ENCODE results near the gene MTSS2. TPM values are rescaled to one million over a fixed set of nuclear protein-coding genes. Genes with fewer than 3 reads are reported as not detected.
A peak's percentile ranks its signal among the peaks of the same experiment; 100 is the strongest.

Gene MTSS2
- 1 to 10 TPM in 1 of 2 donors, under 1 TPM in 1; 0.70 to 1.5 TPM for total RNA-seq

GRCh38 chr16:70685938-70686375 is at the start of gene MTSS2:
Gene MTSS2, minus strand, starts transcription at chr16:70686053. Its CDS starts 262 bp downstream, at chr16:70685791.
- no peak for DNase-seq (ENCODE audit: low spot score)
- Mint-ChIP-seq H3K9me3 (no peaks in the 10 kb centered on the region), H3K36me3 (no peaks in the 10 kb centered on the region), H3K27me3 (peaks cover 0 to 4% of the 10 kb centered on the region in 2 donors), H3K27ac (no peak within 1 kb of the TSS), H3K4me3 (no peak within 1 kb of the TSS), H3K4me1 (ENCODE audit: low read depth in 2 of 2) (no peaks in the 10 kb centered on the region)
- no peak for ATAC-seq

- no peak overlapping the region for H3K27ac Mint-ChIP-seq
- no peak for DNase-seq (ENCODE audit: low spot score)
- H3K4me3 Mint-ChIP-seq = no peak overlapping the region
- H3K9me3 Mint-ChIP-seq = no peaks in the 10 kb centered on the region
- ATAC-seq = no peak
- H3K27me3 Mint-ChIP-seq = no peaks in the 10 kb centered on the region
- H3K36me3 Mint-ChIP-seq = no peaks in the 10 kb centered on the region
- H3K4me1 Mint-ChIP-seq (ENCODE audit: low read depth in 2 of 2) = peaks cover 11 to 18% of the 10 kb centered on the region in 2 donors
Measured at GRCh38 chr16:70735141-70735979, 49.5 kb upstream of the MTSS2 start.

- H3K4me3 Mint-ChIP-seq = no peak overlapping the region
- no peaks in the 10 kb centered on the region for H3K36me3 Mint-ChIP-seq
- no peaks in the 10 kb centered on the region for H3K9me3 Mint-ChIP-seq
- DNase-seq (ENCODE audit: low spot score) = no peak
- no peak overlapping the region for H3K27ac Mint-ChIP-seq
- H3K27me3 Mint-ChIP-seq = no peaks in the 10 kb centered on the region
- peaks cover 11 to 22% of the 10 kb centered on the region in 2 donors for H3K4me1 Mint-ChIP-seq (ENCODE audit: low read depth in 2 of 2)
- no peak for ATAC-seq
Measured at GRCh38 chr16:70734522-70735095, 48.8 kb upstream of the MTSS2 start.

- DNase-seq (ENCODE audit: low spot score) (no peak), ATAC-seq (no peak)
- Mint-ChIP-seq H3K27me3 (no peaks in the 10 kb centered on the region), H3K9me3 (no peaks in the 10 kb centered on the region), H3K4me3 (no peak overlapping the region), H3K4me1 (ENCODE audit: low read depth in 2 of 2) (peaks cover 0 to 6% of the 10 kb centered on the region in 2 donors), H3K27ac (no peak overlapping the region), H3K36me3 (no peaks in the 10 kb centered on the region)
Measured at GRCh38 chr16:70730944-70731343, 45.1 kb upstream of the MTSS2 start.

GRCh38 chr16:70730031-70730430 is 44.2 kb upstream of the MTSS2 start:
- DNase-seq (ENCODE audit: low spot score) (no peak), ATAC-seq (no peak)
- Mint-ChIP-seq H3K4me1 (ENCODE audit: low read depth in 2 of 2) (peaks cover 0 to 6% of the 10 kb centered on the region in 2 donors), H3K27ac (no peak overlapping the region), H3K9me3 (no peaks in the 10 kb centered on the region), H3K36me3 (no peaks in the 10 kb centered on the region), H3K27me3 (no peaks in the 10 kb centered on the region), H3K4me3 (no peak overlapping the region)

GRCh38 chr16:70729292-70729691 is 43.4 kb upstream of the MTSS2 start:
- ATAC-seq (no peak), DNase-seq (ENCODE audit: low spot score) (no peak)
- no peak overlapping the region for H3K4me3 Mint-ChIP-seq
- H3K27ac Mint-ChIP-seq = no peak overlapping the region
- no peaks in the 10 kb centered on the region for H3K36me3 Mint-ChIP-seq
- H3K4me1 Mint-ChIP-seq (ENCODE audit: low read depth in 2 of 2) = peaks cover 0 to 6% of the 10 kb centered on the region in 2 donors
- H3K27me3 Mint-ChIP-seq = no peaks in the 10 kb centered on the region
- no peaks in the 10 kb centered on the region for H3K9me3 Mint-ChIP-seq

GRCh38 chr16:70728150-70728549 is 42.3 kb upstream of the MTSS2 start:
- H3K27me3 Mint-ChIP-seq = no peaks in the 10 kb centered on the region
- ATAC-seq = no peak
- no peak overlapping the region for H3K4me3 Mint-ChIP-seq

GRCh38 chr16:70726892-70727361 is 41.1 kb upstream of the MTSS2 start:
- no peak for ATAC-seq
- no peak for DNase-seq (ENCODE audit: low spot score)

More at GRCh38 chr16:70728150-70728549, 42.3 kb upstream of the MTSS2 start:
- H3K27ac Mint-ChIP-seq = no peak overlapping the region
- peaks cover 0 to 5% of the 10 kb centered on the region in 2 donors for H3K4me1 Mint-ChIP-seq (ENCODE audit: low read depth in 2 of 2)
- no peaks in the 10 kb centered on the region for H3K9me3 Mint-ChIP-seq
- DNase-seq (ENCODE audit: low spot score) = no peak
- H3K36me3 Mint-ChIP-seq = no peaks in the 10 kb centered on the region

GRCh38 chr16:70725912-70726828 is 40.3 kb upstream of the MTSS2 start:
- Mint-ChIP-seq H3K27ac (no peak overlapping the region), H3K36me3 (no peaks in the 10 kb centered on the region), H3K4me3 (no peak overlapping the region), H3K9me3 (no peaks in the 10 kb centered on the region), H3K27me3 (no peaks in the 10 kb centered on the region), H3K4me1 (ENCODE audit: low read depth in 2 of 2) (peaks cover 0 to 3% of the 10 kb centered on the region in 2 donors)
- no peak for ATAC-seq
- no peak for DNase-seq (ENCODE audit: low spot score)

More at GRCh38 chr16:70726892-70727361, 41.1 kb upstream of the MTSS2 start:
- H3K4me3 Mint-ChIP-seq = no peak overlapping the region
- no peaks in the 10 kb centered on the region for H3K27me3 Mint-ChIP-seq
- no peaks in the 10 kb centered on the region for H3K36me3 Mint-ChIP-seq
- no peak overlapping the region for H3K27ac Mint-ChIP-seq
- H3K4me1 Mint-ChIP-seq (ENCODE audit: low read depth in 2 of 2) = peaks cover 0 to 3% of the 10 kb centered on the region in 2 donors
- H3K9me3 Mint-ChIP-seq = no peaks in the 10 kb centered on the region

GRCh38 chr16:70725024-70725911 is 39.4 kb upstream of the MTSS2 start:
- ATAC-seq (no peak), DNase-seq (ENCODE audit: low spot score) (no peak)
- Mint-ChIP-seq H3K9me3 (no peaks in the 10 kb centered on the region), H3K27ac (no peak overlapping the region), H3K27me3 (no peaks in the 10 kb centered on the region), H3K36me3 (peaks cover under 1% of the 10 kb centered on the region), H3K4me1 (ENCODE audit: low read depth in 2 of 2) (peaks cover 0 to 3% of the 10 kb centered on the region in 2 donors), H3K4me3 (no peak overlapping the region)

- Mint-ChIP-seq H3K4me3 (no peak overlapping the region), H3K36me3 (peaks cover 4% of the 10 kb centered on the region), H3K27me3 (no peaks in the 10 kb centered on the region), H3K9me3 (no peaks in the 10 kb centered on the region), H3K27ac (no peak overlapping the region), H3K4me1 (ENCODE audit: low read depth in 2 of 2) (no peaks in the 10 kb centered on the region)
- ATAC-seq (no peak), DNase-seq (ENCODE audit: low spot score) (no peak)
Measured at GRCh38 chr16:70724146-70725023, 38.5 kb upstream of the MTSS2 start.

GRCh38 chr16:70723740-70724145 is 37.9 kb upstream of the MTSS2 start:
- Mint-ChIP-seq H3K9me3 (no peaks in the 10 kb centered on the region), H3K4me3 (no peak overlapping the region), H3K36me3 (peaks cover 4% of the 10 kb centered on the region), H3K4me1 (ENCODE audit: low read depth in 2 of 2) (no peaks in the 10 kb centered on the region), H3K27ac (no peak overlapping the region), H3K27me3 (no peaks in the 10 kb centered on the region)
- ATAC-seq (peak in 1 of 2 donors; percentile 17), DNase-seq (ENCODE audit: low spot score) (no peak)

All from natural killer cell treated with Interleukin-12 subunit alpha and Interleukin-12 subunit beta and Interleukin-15 and Interleukin-18, amount 100 ng/mL, for 72 hours (primary cell).